Measurements from ENCODE around the gene PKD2.
A peak's percentile ranks its signal among the peaks of the same experiment; 100 is the strongest.

DNA sequence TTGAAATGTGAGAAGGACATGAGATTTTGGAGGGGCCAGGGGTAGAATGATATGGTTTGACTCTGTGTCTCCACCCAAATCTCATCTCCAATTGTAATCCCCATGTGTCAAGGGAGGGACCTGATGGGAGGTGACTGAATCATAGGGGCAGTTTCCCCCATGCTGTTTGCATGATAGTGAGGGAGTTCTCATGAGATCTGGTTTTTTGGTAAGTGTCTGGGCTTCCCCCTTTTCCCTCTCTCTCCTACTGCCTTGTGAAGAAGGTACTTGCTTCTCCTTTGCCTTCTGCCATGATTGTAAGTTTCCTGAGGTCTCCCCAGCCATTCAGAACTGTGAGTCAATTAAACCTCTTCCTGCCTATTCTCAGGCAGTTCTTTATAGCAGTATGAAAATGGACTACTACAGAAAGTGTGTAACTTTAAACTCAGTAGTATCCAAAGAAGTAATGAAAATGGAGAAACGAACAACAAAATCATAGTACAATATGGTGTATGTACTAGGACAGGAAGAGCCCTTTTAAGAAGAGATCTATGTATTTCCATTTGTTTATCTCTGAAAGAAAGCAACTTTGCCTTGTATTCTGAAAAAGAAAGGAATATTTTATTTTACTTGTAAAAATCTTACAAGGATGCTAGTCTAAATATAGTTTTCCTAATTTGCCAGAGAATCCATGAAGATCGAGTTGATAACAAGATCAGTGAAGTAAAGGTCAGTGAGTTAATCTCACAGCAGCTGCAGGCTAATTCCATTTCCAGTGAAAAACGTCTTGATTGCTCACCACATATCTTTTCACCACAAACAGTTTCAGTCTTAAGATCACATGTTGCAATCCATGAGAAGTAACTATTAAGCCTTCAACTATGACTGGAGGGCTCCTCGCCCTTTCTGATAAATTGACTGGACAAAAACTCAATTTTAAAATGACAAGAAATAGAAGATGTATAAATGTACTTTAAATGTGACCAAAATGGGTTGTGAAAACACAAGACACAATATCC is 20.5 kb downstream of the PKD2 start:
- TF ChIP-seq, protein P1, sequence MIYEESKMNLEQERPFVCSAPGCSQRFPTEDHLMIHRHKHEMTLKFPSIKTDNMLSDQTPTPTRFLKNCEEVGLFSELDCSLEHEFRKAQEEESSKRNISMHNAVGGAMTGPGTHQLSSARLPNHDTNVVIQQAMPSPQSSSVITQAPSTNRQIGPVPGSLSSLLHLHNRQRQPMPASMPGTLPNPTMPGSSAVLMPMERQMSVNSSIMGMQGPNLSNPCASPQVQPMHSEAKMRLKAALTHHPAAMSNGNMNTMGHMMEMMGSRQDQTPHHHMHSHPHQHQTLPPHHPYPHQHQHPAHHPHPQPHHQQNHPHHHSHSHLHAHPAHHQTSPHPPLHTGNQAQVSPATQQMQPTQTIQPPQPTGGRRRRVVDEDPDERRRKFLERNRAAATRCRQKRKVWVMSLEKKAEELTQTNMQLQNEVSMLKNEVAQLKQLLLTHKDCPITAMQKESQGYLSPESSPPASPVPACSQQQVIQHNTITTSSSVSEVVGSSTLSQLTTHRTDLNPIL (CRISPR knock-in tag; IDR thresholded peaks at IDR 0.05; ENCODE audit: low read depth) = 0 out of 2 replicates have a peak, but pooled peaks have one; percentile 21
- TF ChIP-seq ZNF8 (CRISPR knock-in tag; IDR thresholded peaks at IDR 0.05) = no peak
- TF ChIP-seq RARB (CRISPR knock-in tag; IDR thresholded peaks at IDR 0.05) = no peak
- no peak for TF ChIP-seq PATZ1 (CRISPR knock-in tag; IDR thresholded peaks at IDR 0.05; ENCODE audit: borderline replicate concordance)
- TF ChIP-seq POU6F1 (CRISPR knock-in tag; IDR thresholded peaks at IDR 0.05; ENCODE audit: borderline replicate concordance, low read depth) = no peak
